HL-60 (cell line): Measurements from ENCODE around the gene KLHL5.

Experiments used
- CTCF ChIP-seq: IDR thresholded peaks from one replicate; pipeline ENCODE4 v1.5.1; 2011; ENCODE audit warnings: low read length, control low read depth, inconsistent platforms; ENCODE audit not compliant: insufficient read depth
- GABPA ChIP-seq: IDR thresholded peaks from 2 replicates; pipeline ENCODE4 v1.6.1; 2012; ENCODE audit warnings: low read depth
- POLR2AphosphoS5 ChIP-seq: IDR thresholded peaks from 2 replicates; pipeline ENCODE4 v1.6.1; 2012; ENCODE audit warnings: low read depth
- REST ChIP-seq: IDR thresholded peaks from 2 replicates; pipeline ENCODE4 v1.6.1; 2012; ENCODE audit warnings: low read depth; ENCODE audit not compliant: insufficient replicate concordance
- SPI1 ChIP-seq: IDR thresholded peaks from 2 replicates; pipeline ENCODE4 v1.6.1; 2012; ENCODE audit warnings: low read depth, mild to moderate bottlenecking, borderline replicate concordance

GRCh38 chr4:39133623-39134022 lies 71.6 kb downstream of the KLHL5 start:
- TF ChIP-seq CTCF (no peak), POLR2AphosphoS5 (no peak), REST (no peak), GABPA (no peak), SPI1 (no peak)
